Smooth muscle cell (in vitro differentiated cells): Measurements from ENCODE around the gene CRHBP. TPM values are rescaled to one million over a fixed set of nuclear protein-coding genes. Genes with fewer than 3 reads are reported as not detected.

Source experiments
- DNase-seq: peaks from one replicate; lab custom pipeline; 2025; ENCODE audit not compliant: unreplicated experiment; lab: John Stamatoyannopoulos, UW
- H2AFZ ChIP-seq: fragments of 200-600 bp; sonication (generic); 2 replicates; pipeline ENCODE4 v1.6.0; 2016; ENCODE audit warnings: antibody characterized with exemption, low read depth, mild to moderate bottlenecking
- H3F3A ChIP-seq: fragments of 200-600 bp; sonication (generic); 2 replicates; pipeline ENCODE4 v1.6.0; 2017; ENCODE audit warnings: antibody characterized with exemption, low read depth
- H3K27ac ChIP-seq: fragments of 200-600 bp; sonication (generic); 2 replicates; pipeline ENCODE4 v1.5.1; 2016; ENCODE audit warnings: low read depth, mild to moderate bottlenecking
- H3K27me3 ChIP-seq: fragments of 200-600 bp; sonication (generic); 2 replicates; pipeline ENCODE4 v1.6.1; 2016; ENCODE audit warnings: low read depth, mild to moderate bottlenecking
- H3K36me3 ChIP-seq: fragments of 200-600 bp; sonication (generic); 2 replicates; pipeline ENCODE4 v1.5.1; 2016; ENCODE audit warnings: low read depth
- H3K4me1 ChIP-seq: fragments of 200-600 bp; sonication (generic); 2 replicates; pipeline ENCODE4 v1.5.1; 2016; ENCODE audit warnings: low read depth
- H3K4me2 ChIP-seq: fragments of 200-600 bp; sonication (generic); 2 replicates; pipeline ENCODE4 v1.6.0; 2016; ENCODE audit warnings: mild to moderate bottlenecking
- H3K4me3 ChIP-seq: fragments of 200-600 bp; sonication (generic); 2 replicates; pipeline ENCODE4 v1.5.1; 2016; ENCODE audit warnings: mild to moderate bottlenecking
- H3K79me2 ChIP-seq: fragments of 200-600 bp; sonication (generic); 2 replicates; pipeline ENCODE4 v1.6.0; 2016; ENCODE audit warnings: low read depth, mild to moderate bottlenecking
- H3K9ac ChIP-seq: fragments of 200-600 bp; sonication (generic); 2 replicates; pipeline ENCODE4 v1.6.0; 2016; ENCODE audit warnings: low read depth
- H3K9me3 ChIP-seq: fragments of 200-600 bp; sonication (generic); replicated peaks from 2 replicates; pipeline ENCODE4 v1.5.1; 2016; ENCODE audit warnings: low read depth
- H4K20me1 ChIP-seq: fragments of 200-600 bp; sonication (generic); 2 replicates; pipeline ENCODE4 v1.6.0; 2016; ENCODE audit warnings: low read depth
- WGBS: methylation state at CpG from one replicate; pipeline ENCODE4 v1.1.7; 2016; ENCODE audit warnings: low lambda C conversion rate; 5-methylcytosine and 5-hydroxymethylcytosine counted together
- polyA plus RNA-seq: library from polyadenylated mRNA; unstranded; fragments of >200 nt; fragmentation: Nextera tagmentation; extraction: Ambion mirVana; gene quantifications from 2 replicates; pipeline ENCODE4 v1.2.1, GENCODE V29; 2016
- total RNA-seq: library from RNA; depleted of rRNA; stranded (reverse); fragments of >200 nt; gene quantifications from 2 replicates; pipeline ENCODE4 v1.2.3, GENCODE V29; 2014
- TF ChIP-seq, protein P1 (sequence below): fragments of 200-600 bp; sonication (generic); IDR thresholded peaks from 2 replicates; pipeline ENCODE4 v1.5.1; 2017; ENCODE audit warnings: borderline replicate concordance, mild to moderate bottlenecking, antibody characterized with exemption; ENCODE audit not compliant: insufficient read depth, poor library complexity, severe bottlenecking

Gene CRHBP
- total and polyA plus RNA-seq, 2 experiments from 2014 or later, result 48.2 to 51.1 TPM

DNA sequence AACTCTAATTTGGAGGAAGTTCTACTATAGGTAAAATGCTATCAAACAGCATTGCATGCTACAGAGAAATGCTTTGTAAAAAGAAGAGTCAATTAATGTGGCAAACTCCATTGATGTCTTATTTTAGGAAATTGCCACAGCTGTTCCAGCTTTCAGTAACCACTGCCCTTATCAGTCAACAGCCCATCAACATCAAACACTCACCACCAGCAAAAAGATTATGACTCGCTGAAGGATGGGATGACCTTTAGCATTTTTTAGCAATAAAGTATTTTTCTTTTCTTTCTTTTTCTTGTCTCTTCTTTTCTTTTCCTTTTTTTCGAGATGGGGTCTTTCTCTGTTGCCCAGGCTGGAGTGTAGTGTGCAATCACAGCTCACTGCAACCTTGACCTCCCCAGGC lies 26.0 kb downstream of the CRHBP start:
- WGBS, result 40% methylated on average over 2 of the region's 2 CpGs
- Histone ChIP-seq H3F3A (no peaks in the 10 kb centered on the region), H3K27me3 (no peaks in the 10 kb centered on the region), H3K36me3 (no peaks in the 10 kb centered on the region), H4K20me1 (no peaks in the 10 kb centered on the region), H3K27ac (no peak overlapping the region), H3K79me2 (no peaks in the 10 kb centered on the region), H3K9me3 (no peaks in the 10 kb centered on the region), H3K4me2 (no peak overlapping the region), H2AFZ (no peak overlapping the region), H3K4me1 (no peaks in the 10 kb centered on the region), H3K4me3 (no peak overlapping the region), H3K9ac (no peak overlapping the region)
- DNase-seq, result no peak
- TF ChIP-seq, protein P1, sequence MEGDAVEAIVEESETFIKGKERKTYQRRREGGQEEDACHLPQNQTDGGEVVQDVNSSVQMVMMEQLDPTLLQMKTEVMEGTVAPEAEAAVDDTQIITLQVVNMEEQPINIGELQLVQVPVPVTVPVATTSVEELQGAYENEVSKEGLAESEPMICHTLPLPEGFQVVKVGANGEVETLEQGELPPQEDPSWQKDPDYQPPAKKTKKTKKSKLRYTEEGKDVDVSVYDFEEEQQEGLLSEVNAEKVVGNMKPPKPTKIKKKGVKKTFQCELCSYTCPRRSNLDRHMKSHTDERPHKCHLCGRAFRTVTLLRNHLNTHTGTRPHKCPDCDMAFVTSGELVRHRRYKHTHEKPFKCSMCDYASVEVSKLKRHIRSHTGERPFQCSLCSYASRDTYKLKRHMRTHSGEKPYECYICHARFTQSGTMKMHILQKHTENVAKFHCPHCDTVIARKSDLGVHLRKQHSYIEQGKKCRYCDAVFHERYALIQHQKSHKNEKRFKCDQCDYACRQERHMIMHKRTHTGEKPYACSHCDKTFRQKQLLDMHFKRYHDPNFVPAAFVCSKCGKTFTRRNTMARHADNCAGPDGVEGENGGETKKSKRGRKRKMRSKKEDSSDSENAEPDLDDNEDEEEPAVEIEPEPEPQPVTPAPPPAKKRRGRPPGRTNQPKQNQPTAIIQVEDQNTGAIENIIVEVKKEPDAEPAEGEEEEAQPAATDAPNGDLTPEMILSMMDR, result no peak

DNA sequence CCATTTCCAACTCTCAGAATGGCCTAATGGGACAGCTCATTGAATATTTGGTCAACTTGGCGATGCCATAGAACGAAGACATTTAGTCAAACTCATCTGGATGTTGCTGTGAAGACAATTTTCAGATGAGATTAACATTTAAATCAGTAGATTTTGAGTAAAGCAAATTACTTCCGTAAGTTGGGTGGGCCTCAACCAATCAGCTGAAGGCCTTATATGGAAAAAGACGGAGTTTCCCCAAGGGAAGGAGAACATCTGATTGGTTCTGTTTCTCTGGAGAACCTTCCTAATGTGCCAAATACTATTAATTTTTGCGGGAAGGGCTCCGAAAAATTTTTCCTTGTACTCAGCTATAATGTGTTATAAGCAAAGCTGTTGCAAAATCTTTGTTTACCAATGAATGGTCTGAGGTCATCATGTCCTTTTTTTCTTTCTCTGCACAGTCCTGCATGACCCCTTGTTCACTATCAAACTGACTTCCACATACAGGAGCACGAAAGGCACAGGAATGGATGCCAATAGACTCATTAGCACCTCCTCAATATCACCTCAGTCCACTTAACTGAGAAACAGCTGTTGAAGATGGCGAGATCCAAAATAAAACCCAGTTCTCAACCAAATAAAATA lies 27.8 kb downstream of the CRHBP start:
- WGBS, result 97% methylated on average over 8 of the region's 8 CpGs
- Histone ChIP-seq H3K9me3 (no peaks in the 10 kb centered on the region), H2AFZ (no peak overlapping the region), H3K36me3 (no peaks in the 10 kb centered on the region), H3K79me2 (no peaks in the 10 kb centered on the region), H3F3A (no peaks in the 10 kb centered on the region), H3K9ac (no peak overlapping the region), H3K4me1 (no peaks in the 10 kb centered on the region), H3K27ac (no peak overlapping the region), H3K4me2 (no peak overlapping the region), H3K27me3 (no peaks in the 10 kb centered on the region), H3K4me3 (no peak overlapping the region), H4K20me1 (no peaks in the 10 kb centered on the region)
- TF ChIP-seq, protein P1, result no peak
- no peak for DNase-seq

DNA sequence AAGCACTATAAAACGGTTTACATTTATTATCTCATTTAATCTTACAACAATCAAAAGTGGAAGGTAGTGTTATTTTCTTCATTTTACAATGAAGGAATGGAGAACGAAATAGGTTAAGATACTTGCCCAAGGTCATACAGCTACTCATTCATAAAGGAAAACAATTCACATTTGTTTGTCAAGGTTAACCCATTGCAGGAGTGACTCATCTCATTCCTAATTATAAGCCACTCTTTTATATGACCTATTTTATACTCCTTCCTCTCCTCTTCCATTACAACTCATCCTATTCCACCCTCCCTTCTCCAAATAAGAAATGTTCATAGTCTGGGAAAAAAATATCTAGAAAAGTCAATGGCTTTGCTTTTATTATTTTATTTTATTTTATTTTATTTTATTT lies 29.6 kb downstream of the CRHBP start:
- H2AFZ ChIP-seq, result no peak overlapping the region
- no peaks in the 10 kb centered on the region for H3K79me2 ChIP-seq
- no peaks in the 10 kb centered on the region for H3K36me3 ChIP-seq
- no peak for DNase-seq
- H3K27me3 ChIP-seq, result no peaks in the 10 kb centered on the region
- no peaks in the 10 kb centered on the region for H4K20me1 ChIP-seq
- H3F3A ChIP-seq, result no peaks in the 10 kb centered on the region
- no peak overlapping the region for H3K27ac ChIP-seq
- H3K4me1 ChIP-seq, result no peaks in the 10 kb centered on the region
- no peak overlapping the region for H3K4me2 ChIP-seq
- H3K9ac ChIP-seq, result no peak overlapping the region
- 90% methylated on average over 2 of the region's 2 CpGs for WGBS
- H3K4me3 ChIP-seq, result no peak overlapping the region
- H3K9me3 ChIP-seq, result no peaks in the 10 kb centered on the region
- TF ChIP-seq, protein P1, result no peak

DNA sequence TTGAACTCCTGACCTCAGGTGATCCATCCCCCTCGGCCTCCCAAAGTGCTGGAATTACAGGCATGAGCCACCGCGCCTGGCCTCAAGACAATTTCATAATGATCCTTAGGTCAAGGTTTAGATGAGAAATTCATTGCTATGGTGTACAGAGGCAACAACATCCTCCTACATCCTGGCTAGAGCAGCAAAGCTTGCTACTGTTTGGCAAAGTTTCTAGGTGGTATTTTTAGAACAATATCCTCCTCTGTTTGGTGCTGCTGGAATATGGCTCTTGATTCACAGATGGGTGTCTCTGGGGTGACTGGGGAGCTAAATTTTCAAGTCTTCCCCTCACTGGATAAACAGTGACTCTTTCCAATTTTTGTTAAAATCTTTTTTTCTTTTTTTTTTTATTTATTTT lies 30.6 kb downstream of the CRHBP start:
- no peak overlapping the region for H3K4me2 ChIP-seq
- WGBS, result 95% methylated on average over 3 of the region's 3 CpGs
- no peak overlapping the region for H2AFZ ChIP-seq
- no peaks in the 10 kb centered on the region for H3K79me2 ChIP-seq
- DNase-seq, result no peak
- no peaks in the 10 kb centered on the region for H3K4me1 ChIP-seq
- TF ChIP-seq, protein P1, result no peak
- no peak overlapping the region for H3K9ac ChIP-seq
- H3F3A ChIP-seq, result no peaks in the 10 kb centered on the region
- H4K20me1 ChIP-seq, result no peaks in the 10 kb centered on the region
- no peaks in the 10 kb centered on the region for H3K9me3 ChIP-seq
- no peak overlapping the region for H3K4me3 ChIP-seq
- H3K27me3 ChIP-seq, result no peaks in the 10 kb centered on the region
- H3K36me3 ChIP-seq, result no peaks in the 10 kb centered on the region
- no peak overlapping the region for H3K27ac ChIP-seq
